Upper lobe of right lung (tissue), 1 donor: ENCODE measurements around the gene GTPBP1. TPM values are rescaled to one million over a fixed set of nuclear protein-coding genes. Genes with fewer than 3 reads are reported as not detected.

Experiments
- ATAC-seq: fragments of 200-7000 bp; cut with Tn5 transposase; one replicate; pipeline ENCODE4 v1.9.1; 2020; ENCODE audit warnings: mild to moderate bottlenecking, moderate library complexity
- DNase-seq: peaks from one replicate; pipeline ENCODE4 v3.0.0-alpha.2; 2020
- H3K27ac ChIP-seq: fragments of 200-600 bp; one replicate; pipeline ENCODE4 v1.8.0; 2022
- H3K27me3 ChIP-seq: fragments of 200-600 bp; one replicate; pipeline ENCODE4 v1.8.0; 2022; ENCODE audit warnings: mild to moderate bottlenecking
- H3K36me3 ChIP-seq: fragments of 200-600 bp; one replicate; pipeline ENCODE4 v1.8.0; 2022
- H3K4me1 ChIP-seq: fragments of 200-600 bp; one replicate; pipeline ENCODE4 v1.8.0; 2022
- H3K4me3 ChIP-seq: fragments of 200-600 bp; one replicate; pipeline ENCODE4 v1.8.0; 2022; ENCODE audit warnings: mild to moderate bottlenecking
- H3K9me3 ChIP-seq: fragments of 200-600 bp; one replicate; pipeline ENCODE4 v1.8.0; 2022
- CTCF ChIP-seq: fragments of 200-600 bp; IDR thresholded peaks from one replicate; pipeline ENCODE4 v1.8.0; 2022; ENCODE audit warnings: antibody characterized with exemption
- intact Hi-C: fragments of 100-400 bp; cut with DNase I; formaldehyde crosslinking; loops from one replicate; pipeline ENCODE4 v1.11.0; 2022
- total RNA-seq: library from RNA; stranded (reverse); fragmentation: NEBNext Ultra II Directional; extraction: Animal tissue kit (Norgen Biotek cat#: 25700); gene quantifications from one replicate; pipeline ENCODE4 v1.2.1, GENCODE V29; 2021
- donor health status: DM: no; HTN: yes; CAD: no; lungs with severe emphysema.

The GTPBP1 gene
- total RNA-seq, 1 donor from 2014 or later: 72.5 TPM

- TF ChIP-seq CTCF: no peak
These were observed 51.1 kb downstream of the GTPBP1 start for GRCh38 chr22:38756711-38757463.

GRCh38 chr22:38757464-38757757 lies 51.7 kb downstream of the GTPBP1 start:
- intact Hi-C loops: no loop called here
- H3K27ac ChIP-seq: no peak overlapping the region

More at GRCh38 chr22:38756711-38757463, 51.1 kb downstream of the GTPBP1 start:
- H3K36me3 ChIP-seq: peaks cover 15% of the 10 kb centered on the region
- DNase-seq (peak; percentile 79), ATAC-seq (no peak)
- intact Hi-C loops: no loop called here
- peaks cover 26% of the 10 kb centered on the region for H3K4me1 ChIP-seq
- H3K9me3 ChIP-seq: no peaks in the 10 kb centered on the region
- H3K4me3 ChIP-seq: peak overlapping the region; percentile 68
- H3K27ac ChIP-seq: peak overlapping the region; percentile 97
- H3K27me3 ChIP-seq: no peaks in the 10 kb centered on the region

GRCh38 chr22:38758276-38758945 lies 52.7 kb downstream of the GTPBP1 start:
- intact Hi-C loops: no loop called here
- Histone ChIP-seq H3K9me3 (no peaks in the 10 kb centered on the region), H3K27me3 (no peaks in the 10 kb centered on the region), H3K36me3 (peaks cover 3% of the 10 kb centered on the region), H3K4me1 (peaks cover 15% of the 10 kb centered on the region), H3K27ac (no peak overlapping the region), H3K4me3 (no peak overlapping the region)
- DNase-seq (no peak), ATAC-seq (no peak)
- no peak for TF ChIP-seq CTCF

More at GRCh38 chr22:38757464-38757757, 51.7 kb downstream of the GTPBP1 start:
- Histone ChIP-seq H3K4me1 (peaks cover 24% of the 10 kb centered on the region), H3K4me3 (peak overlapping the region; percentile 68), H3K27me3 (no peaks in the 10 kb centered on the region), H3K9me3 (no peaks in the 10 kb centered on the region), H3K36me3 (peaks cover 10% of the 10 kb centered on the region)
- ATAC-seq (no peak), DNase-seq (no peak)
- no peak for TF ChIP-seq CTCF

GRCh38 chr22:38759005-38759404 lies 53.3 kb downstream of the GTPBP1 start:
- H3K4me3 ChIP-seq: no peak overlapping the region
- intact Hi-C loops: no loop called here
- H3K27ac ChIP-seq: no peak overlapping the region
- H3K9me3 ChIP-seq: no peaks in the 10 kb centered on the region
- ATAC-seq (no peak), DNase-seq (no peak)
- no peak for TF ChIP-seq CTCF
- no peaks in the 10 kb centered on the region for H3K27me3 ChIP-seq
- H3K4me1 ChIP-seq: peaks cover 9% of the 10 kb centered on the region
- no peaks in the 10 kb centered on the region for H3K36me3 ChIP-seq

GRCh38 chr22:38760477-38761201 lies 54.9 kb downstream of the GTPBP1 start:
- no peaks in the 10 kb centered on the region for H3K36me3 ChIP-seq
- intact Hi-C loops: no loop called here
- no peak for TF ChIP-seq CTCF
- H3K27me3 ChIP-seq: no peaks in the 10 kb centered on the region
- H3K27ac ChIP-seq: no peak overlapping the region
- H3K4me1 ChIP-seq: peaks cover 6% of the 10 kb centered on the region
- no peak overlapping the region for H3K4me3 ChIP-seq
- DNase-seq: no peak
- ATAC-seq: no peak
- no peaks in the 10 kb centered on the region for H3K9me3 ChIP-seq
